COLO668 (cell line): ENCODE results near the gene TEAD1.

Source experiments
- DNase-seq: peaks from one replicate; lab custom pipeline; 2025; ENCODE audit not compliant: unreplicated experiment; lab: John Stamatoyannopoulos, UW

Gene TEAD1

GRCh38 chr11:12673924-12674570, at the start of gene TEAD1:
TEAD1 (plus strand) TSS chr11:12674421.
- DNase-seq: peak; percentile 95

- DNase-seq: no peak
Observed at GRCh38 chr11:12624595-12624994, 49.6 kb upstream of the TEAD1 start.

GRCh38 chr11:12625438-12626071, 48.7 kb upstream of the TEAD1 start:
- no peak for DNase-seq

GRCh38 chr11:12626616-12627015, 47.6 kb upstream of the TEAD1 start:
- DNase-seq: no peak

- no peak for DNase-seq
Observed at GRCh38 chr11:12628314-12628713, 45.9 kb upstream of the TEAD1 start.

GRCh38 chr11:12629601-12630313, 44.5 kb upstream of the TEAD1 start:
- no peak for DNase-seq

- DNase-seq: no peak
Observed at GRCh38 chr11:12631651-12632050, 42.6 kb upstream of the TEAD1 start.

GRCh38 chr11:12634329-12634728, 39.9 kb upstream of the TEAD1 start:
- no peak for DNase-seq

GRCh38 chr11:12636871-12637410, 37.3 kb upstream of the TEAD1 start:
- DNase-seq: no peak

GRCh38 chr11:12639388-12639787, 34.8 kb upstream of the TEAD1 start:
- DNase-seq: no peak

- DNase-seq: no peak
Observed at GRCh38 chr11:12640355-12640754, 33.9 kb upstream of the TEAD1 start.

GRCh38 chr11:12640926-12641849, 33.0 kb upstream of the TEAD1 start:
- DNase-seq: no peak

- DNase-seq: no peak
Observed at GRCh38 chr11:12642040-12642439, 32.2 kb upstream of the TEAD1 start.

GRCh38 chr11:12642806-12643428, 31.3 kb upstream of the TEAD1 start:
- no peak for DNase-seq

GRCh38 chr11:12646478-12646877, 27.7 kb upstream of the TEAD1 start:
- no peak for DNase-seq

- DNase-seq: no peak
Observed at GRCh38 chr11:12653729-12654128, 20.5 kb upstream of the TEAD1 start.

- DNase-seq: no peak
Observed at GRCh38 chr11:12655842-12656241, 18.4 kb upstream of the TEAD1 start.

- DNase-seq: no peak
Observed at GRCh38 chr11:12657336-12657735, 16.9 kb upstream of the TEAD1 start.

- DNase-seq: no peak
Observed at GRCh38 chr11:12657981-12658380, 16.2 kb upstream of the TEAD1 start.

GRCh38 chr11:12662101-12662689, 12.0 kb upstream of the TEAD1 start:
- DNase-seq: no peak
